GM12892 (cell line): Measurements from ENCODE around the gene PDZD7.

ENCODE experiments used
- POLR2A ChIP-seq: IDR thresholded peaks from 2 replicates; pipeline ENCODE4 v1.6.1; 2011; ENCODE audit warnings: low read depth, low read length, control low read depth
- POLR2AphosphoS5 ChIP-seq: IDR thresholded peaks from 2 replicates; pipeline ENCODE4 v1.6.1; 2011; ENCODE audit warnings: low read depth, low read length, control low read depth

DNA sequence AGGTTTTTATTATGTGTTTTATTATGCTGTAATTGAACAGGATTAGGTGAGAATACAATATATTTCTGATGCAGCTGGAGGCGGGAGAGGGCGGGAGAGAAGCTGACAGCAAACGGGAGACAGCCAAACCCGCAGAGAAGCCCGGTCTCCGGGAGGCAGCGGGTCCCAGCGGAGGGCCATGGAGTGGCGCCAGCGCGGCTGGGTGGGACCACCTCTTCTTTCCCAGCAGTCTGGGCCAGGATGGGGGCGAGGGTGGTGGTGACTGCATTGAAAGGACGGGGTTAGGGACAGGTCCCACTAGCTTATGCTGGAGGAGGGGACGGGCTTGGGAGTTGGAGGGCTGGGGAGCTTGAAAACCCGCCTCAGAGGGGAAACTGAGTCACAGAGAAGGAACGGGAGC, 16.3 kb upstream of the PDZD7 start:
- TF ChIP-seq POLR2A (no peak), POLR2AphosphoS5 (no peak)
